Thoracic aorta endothelial cell (primary cell): ENCODE measurements around the gene PDE6B. TPM values are rescaled to one million over a fixed set of nuclear protein-coding genes. Genes with fewer than 3 reads are reported as not detected.

Experiments used
- total RNA-seq: library from RNA; depleted of rRNA; stranded (reverse); fragments of >200 nt; gene quantifications from 2 replicates; pipeline ENCODE4 v1.2.3, GENCODE V29; 2012

PDE6B gene
- total RNA-seq = 0.53 and 1.1 TPM in 2 replicates

DNA sequence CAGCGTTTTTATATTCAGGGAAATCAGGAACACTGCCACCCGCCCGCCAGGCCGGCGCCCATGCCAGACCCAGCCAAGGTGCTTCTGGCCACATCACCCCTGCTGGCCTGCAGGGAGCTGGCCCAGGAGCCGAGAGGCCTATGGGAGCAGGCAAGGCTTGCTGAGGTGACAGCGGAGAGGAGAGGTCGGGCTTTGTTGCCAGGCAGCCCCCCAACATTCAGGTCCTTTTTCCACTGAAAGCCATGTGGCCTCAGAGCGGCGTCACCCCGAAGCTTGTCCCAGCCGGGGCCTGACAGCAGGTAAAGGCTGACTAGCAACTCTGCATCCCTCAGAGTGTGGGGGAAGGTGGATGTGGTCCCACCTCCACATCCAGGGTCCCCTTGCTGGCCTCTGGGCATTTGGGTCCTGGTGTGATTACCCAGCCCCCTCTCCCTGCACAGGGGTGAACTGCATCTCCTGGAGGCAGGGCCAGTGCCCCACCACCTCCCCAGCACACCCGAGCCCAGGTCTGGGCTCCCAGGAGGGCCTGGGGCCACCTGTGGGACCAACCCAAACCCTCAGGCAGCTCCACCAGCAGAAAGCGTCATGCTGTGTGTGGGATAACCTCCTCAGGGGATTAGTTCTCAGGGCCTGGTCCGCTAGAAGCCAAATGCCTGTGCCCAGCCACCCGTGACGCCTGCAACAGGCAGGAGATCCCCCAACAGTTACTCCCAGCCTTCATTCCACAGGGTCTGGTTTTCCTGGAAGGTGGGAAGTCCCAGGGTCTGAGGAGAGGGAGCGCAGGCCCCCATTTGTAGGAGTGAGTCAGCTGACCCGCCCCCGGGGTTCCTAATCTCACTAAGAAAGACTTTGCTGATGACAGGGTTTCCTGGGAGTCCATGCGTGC lies at the start of gene PDE6B:
Gene PDE6B, plus strand, starts transcription at position 869 of the 886 bp plus-strand sequence. CDS start 54 bp downstream, outside the sequence.

DNA sequence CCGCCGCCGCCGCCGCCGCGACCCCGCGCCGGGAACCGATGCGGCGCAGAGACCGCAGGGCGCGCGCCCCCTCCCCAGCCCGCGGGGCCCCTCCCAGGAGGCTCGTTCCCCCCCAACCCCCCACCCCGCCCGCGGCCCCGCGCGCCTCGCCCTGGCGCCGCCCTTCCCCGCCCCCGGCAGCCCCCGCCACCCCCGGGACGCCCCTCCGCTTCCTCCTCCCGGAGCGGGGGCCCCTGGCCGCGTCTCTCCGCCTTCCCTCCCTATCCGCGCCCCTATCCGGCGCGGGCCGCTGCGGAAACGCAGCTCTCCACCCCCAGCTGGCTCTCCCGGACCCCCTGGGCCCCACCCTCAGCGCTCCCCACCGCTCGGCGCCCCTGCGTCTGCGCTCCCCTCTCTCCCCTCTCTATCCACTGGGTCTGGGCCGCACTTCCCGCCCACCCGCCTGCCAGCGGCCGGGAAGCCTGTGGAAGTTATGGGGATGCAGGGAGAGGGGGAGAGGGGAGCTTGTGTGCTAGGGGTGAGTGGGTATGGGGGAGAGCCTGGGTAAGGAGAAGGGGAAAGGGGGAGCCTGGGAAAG lies 49.0 kb upstream of the PDE6B start, which contains the start of gene TMEM271:
Gene TMEM271, minus strand, starts transcription at position 51 of the 577 bp plus-strand sequence. CDS start 233 bp downstream, outside the sequence.

DNA sequence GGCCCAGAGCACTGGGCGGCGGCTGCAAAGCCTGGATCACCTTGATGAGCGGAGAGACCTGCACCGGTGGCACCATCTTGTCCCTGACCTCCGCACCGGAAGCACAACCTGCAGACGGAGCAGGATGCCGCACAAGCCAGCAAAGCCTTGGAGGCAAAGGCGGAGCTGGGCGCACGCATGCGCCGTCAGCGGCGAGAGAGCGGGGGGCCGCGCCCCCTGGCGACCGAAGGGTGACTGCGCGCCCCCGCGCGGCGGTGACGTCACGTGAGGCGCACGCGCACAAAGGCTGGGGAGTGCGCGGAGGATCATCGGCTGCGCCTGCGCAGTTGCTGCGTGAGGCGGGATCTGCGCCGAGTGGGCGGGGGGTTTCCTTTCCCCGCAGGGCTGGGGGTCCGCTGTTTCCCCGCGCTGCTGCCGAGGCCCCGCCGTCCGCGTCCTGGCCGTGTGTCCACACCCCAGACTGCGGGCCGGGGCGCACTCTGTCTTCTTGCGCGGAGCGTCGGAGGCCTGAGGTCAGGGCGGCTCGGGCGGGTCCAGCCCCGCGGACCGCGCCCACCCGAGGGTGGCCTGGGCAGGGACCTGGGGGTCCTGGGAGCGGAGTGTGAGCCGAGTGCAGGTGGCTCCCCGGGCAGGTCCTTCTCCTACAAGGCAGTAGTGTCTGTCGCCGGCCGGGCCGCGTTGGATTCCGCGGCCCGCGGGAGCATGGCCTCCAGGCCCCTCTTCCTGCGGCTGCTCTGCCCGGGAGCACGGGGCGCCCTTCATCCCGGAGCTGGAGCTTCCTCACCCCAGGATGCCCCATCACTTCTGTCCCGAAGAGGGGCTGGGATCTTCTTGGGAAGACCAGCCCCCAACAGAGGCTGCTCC lies 49.0 kb downstream of the PDE6B start, which contains the start of the genes ATP5ME and MYL5:
Gene ATP5ME, minus strand, starts transcription at position 105 of the 864 bp plus-strand sequence. Its CDS starts 29 bp downstream, at position 76.
Gene MYL5, plus strand, starts transcription at position 371 of the 864 bp plus-strand sequence. CDS start 3,485 bp downstream, outside the sequence.

DNA sequence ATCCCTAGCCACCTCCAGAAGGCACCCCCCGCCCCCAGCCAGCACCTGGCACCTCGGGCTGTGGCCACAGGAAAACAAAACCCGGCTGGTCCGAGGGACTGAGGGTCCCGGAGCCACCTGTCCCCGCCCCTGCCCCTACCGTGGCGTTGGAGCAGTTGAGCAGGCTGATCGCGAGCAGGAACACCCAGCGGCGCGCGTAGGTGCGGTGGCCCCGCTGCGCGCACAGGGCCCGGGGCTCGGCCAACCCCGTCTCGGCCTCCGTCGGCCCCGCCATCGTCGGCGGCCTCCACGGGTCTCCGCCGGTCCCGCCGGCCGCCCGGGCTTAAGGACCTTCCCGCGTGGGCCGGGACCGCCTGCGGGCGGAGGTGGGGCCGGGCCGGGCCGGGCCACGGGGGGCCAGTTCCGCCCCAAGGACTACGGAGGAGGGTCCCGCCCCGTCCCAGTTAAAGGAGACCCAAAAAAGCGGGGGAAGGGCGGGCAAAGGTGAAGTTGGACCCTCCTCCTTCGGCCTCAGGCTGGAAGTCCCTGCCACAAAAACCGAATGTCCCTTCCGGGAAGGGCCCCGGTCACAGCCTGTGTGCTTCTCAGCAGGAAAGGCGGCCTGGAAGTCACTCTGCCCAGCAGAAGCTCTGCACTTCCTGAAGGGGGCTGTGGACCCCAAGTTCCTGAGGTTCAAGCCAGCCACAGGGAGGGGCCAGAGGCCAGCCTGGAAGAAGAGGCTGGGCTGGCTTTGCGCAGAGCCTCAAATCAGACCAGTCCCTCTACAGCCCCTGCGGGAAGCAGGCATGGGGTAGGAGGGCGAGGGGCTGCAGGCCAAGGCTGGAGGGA lies 63.7 kb downstream of the PDE6B start, which contains the start of gene SLC49A3:
Gene SLC49A3, minus strand, starts transcription at position 298 of the 828 bp plus-strand sequence. Its CDS starts 24 bp downstream, at position 274.

DNA sequence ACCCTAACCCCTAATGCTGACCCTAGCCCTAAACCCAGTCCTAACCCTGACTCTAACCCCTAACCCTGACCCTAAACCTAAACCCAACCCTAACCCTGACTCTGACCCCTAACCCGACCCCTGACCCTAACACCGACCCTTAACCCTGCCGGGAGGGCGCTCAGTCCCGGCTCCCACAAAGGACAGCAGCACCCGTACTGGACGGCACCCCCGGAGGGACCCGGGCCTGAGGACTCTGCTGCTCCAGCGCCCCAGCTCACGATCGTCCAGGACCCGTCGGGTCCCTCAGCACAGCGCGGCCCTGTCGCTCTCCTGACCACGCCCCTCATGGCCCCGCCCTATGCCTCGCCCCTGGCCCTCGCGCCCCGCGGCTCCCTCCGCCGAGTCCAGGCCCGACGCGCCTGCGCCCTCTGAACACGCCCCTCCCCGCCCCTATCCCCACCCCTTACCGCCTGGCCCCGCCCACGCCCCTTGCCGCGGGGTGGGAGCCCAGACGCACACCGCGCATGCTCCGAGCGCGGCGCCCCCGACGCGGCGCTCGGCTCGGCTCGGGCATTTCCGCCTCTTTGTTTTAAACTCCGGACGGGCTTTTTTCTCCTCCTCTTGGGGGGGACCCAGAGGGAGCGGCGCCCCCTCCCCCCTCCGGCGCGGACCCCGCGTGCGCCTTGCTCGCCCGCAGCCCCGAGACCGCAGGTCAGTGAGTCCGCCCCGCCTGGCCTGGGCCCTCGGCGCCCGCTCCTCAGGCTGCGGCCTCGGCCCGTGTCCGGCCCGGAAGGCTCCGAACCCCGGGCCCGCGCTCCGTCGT lies 80.1 kb downstream of the PDE6B start, which contains the start of gene PCGF3:
Gene PCGF3, plus strand, starts transcription at position 555 of the 805 bp plus-strand sequence. CDS start 27,849 bp downstream, outside the sequence.

Other genes starting within 250 kb of the PDE6B start
- gene ZNF721, start 126.4 kb upstream of the PDE6B start, total RNA-seq = 28.6 and 28.7 TPM in 2 replicates
- gene PIGG, start 126.4 kb upstream of the PDE6B start, total RNA-seq = 40.9 and 44.4 TPM in 2 replicates
- gene TMEM271, start 49.3 kb upstream of the PDE6B start, total RNA-seq = not detected in 2 replicates
- 82.3 and 83.9 TPM in 2 replicates for gene ATP5ME, start 48.7 kb downstream of the PDE6B start, total RNA-seq
- 6.7 and 7.6 TPM in 2 replicates for gene MYL5, start 49.0 kb downstream of the PDE6B start, total RNA-seq
- gene SLC49A3, start 63.6 kb downstream of the PDE6B start, total RNA-seq = 1.1 and 2.4 TPM in 2 replicates
- gene PCGF3, start 80.3 kb downstream of the PDE6B start, total RNA-seq = 54.7 and 58.7 TPM in 2 replicates
- gene CPLX1, start 200.6 kb downstream of the PDE6B start, total RNA-seq = 0.13 and 0.36 TPM in 2 replicates